Ecto neural progenitor cell (in vitro differentiated cells): Measurements from ENCODE around the gene ZSWIM8.

Source experiments
- DNase-seq: peaks from one replicate; pipeline ENCODE4 v3.0.0-alpha.2; 2018; ENCODE audit warnings: low spot score

ZSWIM8 gene

GRCh38 chr10:73841526-73842285 lies 56.3 kb downstream of the ZSWIM8 start:
- DNase-seq, result no peak

GRCh38 chr10:73842349-73842748 lies 56.9 kb downstream of the ZSWIM8 start:
- DNase-seq, result no peak

- DNase-seq, result no peak
These were observed 57.9 kb downstream of the ZSWIM8 start for GRCh38 chr10:73843261-73843660.

GRCh38 chr10:73847031-73847430 lies 61.6 kb downstream of the ZSWIM8 start:
- no peak for DNase-seq

GRCh38 chr10:73848821-73849489 lies 63.5 kb downstream of the ZSWIM8 start:
- DNase-seq, result peak; percentile 88

GRCh38 chr10:73850211-73850610 lies 64.8 kb downstream of the ZSWIM8 start:
- no peak for DNase-seq

- no peak for DNase-seq
These were observed 65.6 kb downstream of the ZSWIM8 start for GRCh38 chr10:73850863-73851461.
